Astrocyte (in vitro differentiated cells and primary cell): Measurements from ENCODE around the gene SPRY1.

ENCODE experiments used
- EZH2 ChIP-seq: IDR thresholded peaks from 2 replicates; pipeline ENCODE4 v1.6.1; 2012; ENCODE audit warnings: mild to moderate bottlenecking, low read length, inconsistent platforms; ENCODE audit not compliant: insufficient read depth
- TF ChIP-seq, protein P1 (sequence below): IDR thresholded peaks from 2 replicates; pipeline ENCODE4 v1.5.1; 2011; ENCODE audit warnings: low read depth, mild to moderate bottlenecking, inconsistent platforms, low read length, moderate library complexity; ENCODE audit not compliant: insufficient read depth

DNA sequence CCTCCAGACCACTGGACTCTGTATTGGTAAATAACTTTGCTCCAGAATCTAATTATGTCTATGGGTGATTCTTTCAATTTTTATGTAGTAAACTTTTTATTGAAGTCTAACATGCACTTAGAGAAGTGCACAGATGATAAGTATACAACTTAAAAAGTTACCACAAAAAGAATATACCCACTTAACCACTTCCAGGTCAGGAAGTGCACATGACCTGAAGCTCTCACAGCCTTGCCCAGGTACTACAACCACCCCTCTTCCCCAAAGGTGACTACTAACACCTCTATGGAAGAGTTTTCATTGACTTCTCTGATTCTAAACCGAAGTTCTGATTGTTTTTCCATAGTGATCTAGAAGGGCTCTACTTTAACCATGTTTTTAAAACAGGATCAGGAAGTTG, 43.6 kb upstream of the SPRY1 start:
- TF ChIP-seq, protein P1, sequence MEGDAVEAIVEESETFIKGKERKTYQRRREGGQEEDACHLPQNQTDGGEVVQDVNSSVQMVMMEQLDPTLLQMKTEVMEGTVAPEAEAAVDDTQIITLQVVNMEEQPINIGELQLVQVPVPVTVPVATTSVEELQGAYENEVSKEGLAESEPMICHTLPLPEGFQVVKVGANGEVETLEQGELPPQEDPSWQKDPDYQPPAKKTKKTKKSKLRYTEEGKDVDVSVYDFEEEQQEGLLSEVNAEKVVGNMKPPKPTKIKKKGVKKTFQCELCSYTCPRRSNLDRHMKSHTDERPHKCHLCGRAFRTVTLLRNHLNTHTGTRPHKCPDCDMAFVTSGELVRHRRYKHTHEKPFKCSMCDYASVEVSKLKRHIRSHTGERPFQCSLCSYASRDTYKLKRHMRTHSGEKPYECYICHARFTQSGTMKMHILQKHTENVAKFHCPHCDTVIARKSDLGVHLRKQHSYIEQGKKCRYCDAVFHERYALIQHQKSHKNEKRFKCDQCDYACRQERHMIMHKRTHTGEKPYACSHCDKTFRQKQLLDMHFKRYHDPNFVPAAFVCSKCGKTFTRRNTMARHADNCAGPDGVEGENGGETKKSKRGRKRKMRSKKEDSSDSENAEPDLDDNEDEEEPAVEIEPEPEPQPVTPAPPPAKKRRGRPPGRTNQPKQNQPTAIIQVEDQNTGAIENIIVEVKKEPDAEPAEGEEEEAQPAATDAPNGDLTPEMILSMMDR = no peak
- TF ChIP-seq EZH2 = no peak
